HEK293 (cell line): ENCODE measurements around the gene RGL2.

ENCODE experiments used
- CTCF ChIA-PET: fragments of 350-600 bp; formaldehyde crosslinking; extraction: SDS; loops from one replicate; lab custom pipeline; 2021; ENCODE audit warnings: antibody characterized with exemption; lab: Yijun Ruan, JAX
- POLR2A ChIA-PET: fragments of 300-600 bp; formaldehyde crosslinking; extraction: SDS; loops from one replicate; lab custom pipeline; 2020; ENCODE audit warnings: antibody characterized with exemption, inconsistent platforms; lab: Yijun Ruan, JAX
- H3K27ac ChIP-seq: fragments of 200-500 bp; sonication (Bioruptor generic); 2 replicates; pipeline ENCODE4 v1.5.1; 2014; ENCODE audit warnings: low read depth, low read length, control low read depth, inconsistent platforms; ENCODE audit errors: extremely low read depth
- H3K36me3 ChIP-seq, 2 experiments: fragments of 200-500 bp in 1 of 2; sonication (Bioruptor generic) in 1 of 2; 1 replicate in 1 of 2; 2 replicates in 1 of 2; pipeline ENCODE4 v1.5.1; 2014 to 2017; ENCODE audit warnings: inconsistent platforms in 2 of 2, low read length in 2 of 2; ENCODE audit not compliant: control insufficient read depth in 2 of 2, insufficient read depth in 1 of 2
- H3K4me1 ChIP-seq: fragments of 200-500 bp; sonication (Bioruptor generic); 2 replicates; pipeline ENCODE4 v1.5.1; 2014; ENCODE audit warnings: mild to moderate bottlenecking, low read length, inconsistent platforms; ENCODE audit not compliant: control insufficient read depth, insufficient read depth
- H3K4me3 ChIP-seq: 2 replicates; pipeline ENCODE4 v1.5.1; 2011; ENCODE audit warnings: low read depth, mild to moderate bottlenecking, control low read depth, low read length, moderate library complexity
- H3K9me3 ChIP-seq: fragments of 200-500 bp; sonication (Bioruptor generic); 2 replicates; pipeline ENCODE4 v1.5.1; 2014; ENCODE audit warnings: low read depth, low read length, inconsistent platforms; ENCODE audit not compliant: control insufficient read depth, insufficient read depth
- CTCF ChIP-seq: fragments of 450-650 bp; formaldehyde crosslinking; IDR thresholded peaks from 2 replicates; pipeline ENCODE4 v1.5.1; 2016; ENCODE audit warnings: missing biosample characterization, missing genetic modification characterization
- IKZF3 ChIP-seq: fragments of 450-650 bp; IDR thresholded peaks from 2 replicates; pipeline ENCODE4 v1.5.0; 2018; ENCODE audit warnings: missing biosample characterization, mild to moderate bottlenecking, missing genetic modification characterization, moderate library complexity
- KLF7 ChIP-seq: fragments of 450-650 bp; formaldehyde crosslinking; IDR thresholded peaks from 2 replicates; pipeline ENCODE4 v1.5.1; 2016; ENCODE audit warnings: missing biosample characterization, missing genetic modification characterization, borderline replicate concordance
- KLF9 ChIP-seq: fragments of 450-650 bp; formaldehyde crosslinking; IDR thresholded peaks from 2 replicates; pipeline ENCODE4 v1.5.1; 2016; ENCODE audit warnings: missing biosample characterization, missing genetic modification characterization, low read depth
- SP7 ChIP-seq: fragments of 450-650 bp; formaldehyde crosslinking; IDR thresholded peaks from 2 replicates; pipeline ENCODE4 v1.5.1; 2016; ENCODE audit warnings: missing biosample characterization, missing genetic modification characterization
- ZBTB48 ChIP-seq: fragments of 450-650 bp; formaldehyde crosslinking; IDR thresholded peaks from 2 replicates; pipeline ENCODE4 v1.5.1; 2016; ENCODE audit warnings: missing biosample characterization, missing genetic modification characterization
- ZBTB7A ChIP-seq: fragments of 450-650 bp; formaldehyde crosslinking; IDR thresholded peaks from 2 replicates; pipeline ENCODE4 v1.5.1; 2016; ENCODE audit warnings: low read depth, missing biosample characterization, missing genetic modification characterization
- ZNF121 ChIP-seq: fragments of 450-650 bp; formaldehyde crosslinking; IDR thresholded peaks from 2 replicates; pipeline ENCODE4 v1.5.1; 2016; ENCODE audit warnings: missing biosample characterization, missing genetic modification characterization
- ZNF24 ChIP-seq: fragments of 450-650 bp; formaldehyde crosslinking; IDR thresholded peaks from 2 replicates; pipeline ENCODE4 v1.5.1; 2016; ENCODE audit warnings: missing biosample characterization, missing genetic modification characterization
- ZNF354C ChIP-seq: fragments of 450-650 bp; formaldehyde crosslinking; IDR thresholded peaks from 2 replicates; pipeline ENCODE4 v1.5.1; 2016; ENCODE audit warnings: missing biosample characterization, missing genetic modification characterization, low read depth, borderline replicate concordance
- ZNF449 ChIP-seq: fragments of 450-650 bp; formaldehyde crosslinking; IDR thresholded peaks from 2 replicates; pipeline ENCODE4 v1.5.1; 2017; ENCODE audit warnings: missing biosample characterization, mild to moderate bottlenecking, missing genetic modification characterization, moderate library complexity
- ZNF623 ChIP-seq: fragments of 450-650 bp; formaldehyde crosslinking; IDR thresholded peaks from 2 replicates; pipeline ENCODE4 v1.5.1; 2016; ENCODE audit warnings: missing biosample characterization, missing genetic modification characterization
- ZNF677 ChIP-seq: fragments of 450-650 bp; IDR thresholded peaks from 2 replicates; pipeline ENCODE4 v1.5.0; 2018; ENCODE audit warnings: missing biosample characterization, mild to moderate bottlenecking, missing genetic modification characterization, moderate library complexity
- ZSCAN5A ChIP-seq: fragments of 450-650 bp; formaldehyde crosslinking; IDR thresholded peaks from 2 replicates; pipeline ENCODE4 v1.5.1; 2016; ENCODE audit warnings: missing biosample characterization, missing genetic modification characterization

RGL2 gene

GRCh38 chr6:33273924-33274902 lies 24.5 kb downstream of the RGL2 start (continued):
- no peak for TF ChIP-seq ZNF449 (tag by site-specific recombination)
- TF ChIP-seq ZNF677: no peak
- no peak for TF ChIP-seq ZBTB7A
- TF ChIP-seq ZBTB48: no peak
- TF ChIP-seq ZNF354C (tag by site-specific recombination): no peak
- TF ChIP-seq ZNF121: peak; percentile 92
- TF ChIP-seq ZNF623 (tag by site-specific recombination): no peak

GRCh38 chr6:33273129-33273923 lies 25.4 kb downstream of the RGL2 start:
- peaks cover 27% of the 10 kb centered on the region for H3K4me1 ChIP-seq
- peak overlapping the region; percentile 99 for H3K27ac ChIP-seq
- peak overlapping the region; percentile 77 for H3K4me3 ChIP-seq
- TF ChIP-seq ZNF24 (tag by site-specific recombination) (no peak), SP7 (tag by site-specific recombination) (peak; percentile 52; the same call in 1 of the 2 replicates), KLF9 (0 out of 2 replicates have a peak, but pooled peaks have one; percentile 24)
- peaks cover 23 to 71% of the 10 kb centered on the region in 2 experiments for H3K36me3 ChIP-seq
- CTCF ChIA-PET: interaction anchor here (2.8 kb wide), 1 partner anchor 23 kb away, joined by 8 read pairs; no protein-coding TSS in a partner anchor
- H3K9me3 ChIP-seq: no peaks in the 10 kb centered on the region
- POLR2A ChIA-PET: interaction anchor here (0.6 to 3.1 kb wide), 6 partner anchors 17 to 124 kb away, joined by 4 to 65 read pairs (median 16); partner anchors contain the start of genes PFDN6, RGL2, TAPBP and WDR46

- ChIA-PET POLR2A (interaction anchor here (0.6 to 3.1 kb wide), 33 partner anchors 9 to 1082 kb away, joined by 3 to 65 read pairs (median 7); partner anchors contain the start of genes CUTA, HSD17B8, PBX2 and PFDN6), CTCF (interaction anchor here (0.6 to 2.8 kb wide), 6 partner anchors 9 to 111 kb away, joined by 3 to 8 read pairs (median 3); partner anchors contain the start of genes PFDN6 and WDR46)
- TF ChIP-seq IKZF3 (tag by site-specific recombination): 0 out of 2 replicates have a peak, but pooled peaks have one; percentile 19
- TF ChIP-seq ZSCAN5A: 0 out of 2 replicates have a peak, but pooled peaks have one; percentile 6
- TF ChIP-seq KLF7 (tag by site-specific recombination): peak; percentile 16; the same call in 1 of the 2 replicates
- TF ChIP-seq CTCF (tag by site-specific recombination): no peak
- peak overlapping the region; percentile 99 for H3K27ac ChIP-seq
- peak overlapping the region; percentile 77 for H3K4me3 ChIP-seq
- peaks cover 27% of the 10 kb centered on the region for H3K4me1 ChIP-seq
- no peaks in the 10 kb centered on the region for H3K9me3 ChIP-seq
- H3K36me3 ChIP-seq: peaks cover 28 to 73% of the 10 kb centered on the region in 2 experiments
These were observed 26.2 kb downstream of the RGL2 start for GRCh38 chr6:33272275-33273128.
